GM18526 (cell line): Measurements from ENCODE around the gene PTH.

Experiments used
- POLR2A ChIP-seq: IDR thresholded peaks from 3 replicates; pipeline ENCODE4 v1.6.1; 2011; ENCODE audit not compliant: insufficient read length; ENCODE audit errors: extremely low read depth

PTH gene

GRCh38 chr11:13495929-13496328 lies at the start of gene PTH:
TSS of gene PTH (minus strand) at chr11:13495997. CDS start at chr11:13492855, 3,142 bp downstream.
- no peak for TF ChIP-seq POLR2A

GRCh38 chr11:13538044-13538443 lies 42.2 kb upstream of the PTH start:
- TF ChIP-seq POLR2A = no peak

GRCh38 chr11:13535819-13536218 lies 40.0 kb upstream of the PTH start:
- no peak for TF ChIP-seq POLR2A

- TF ChIP-seq POLR2A = no peak
Measured at GRCh38 chr11:13534358-13534757, 38.6 kb upstream of the PTH start.

- TF ChIP-seq POLR2A = no peak
Measured at GRCh38 chr11:13525257-13525656, 29.5 kb upstream of the PTH start.

GRCh38 chr11:13503393-13503792 lies 7.6 kb upstream of the PTH start:
- no peak for TF ChIP-seq POLR2A

GRCh38 chr11:13502492-13502891 lies 6.7 kb upstream of the PTH start:
- no peak for TF ChIP-seq POLR2A

GRCh38 chr11:13494051-13494450 lies 1.7 kb downstream of the PTH start:
- no peak for TF ChIP-seq POLR2A

GRCh38 chr11:13487661-13488030 lies 8.2 kb downstream of the PTH start:
- TF ChIP-seq POLR2A = no peak

- TF ChIP-seq POLR2A = no peak
Measured at GRCh38 chr11:13486926-13487660, 8.7 kb downstream of the PTH start.

GRCh38 chr11:13480198-13480597 lies 15.6 kb downstream of the PTH start:
- no peak for TF ChIP-seq POLR2A

GRCh38 chr11:13479688-13480087 lies 16.1 kb downstream of the PTH start:
- TF ChIP-seq POLR2A = no peak

GRCh38 chr11:13475091-13475490 lies 20.7 kb downstream of the PTH start:
- no peak for TF ChIP-seq POLR2A

GRCh38 chr11:13473013-13473722 lies 22.6 kb downstream of the PTH start:
- no peak for TF ChIP-seq POLR2A

- no peak for TF ChIP-seq POLR2A
Measured at GRCh38 chr11:13468750-13469149, 27.0 kb downstream of the PTH start.

GRCh38 chr11:13465909-13466371 lies 29.9 kb downstream of the PTH start:
- TF ChIP-seq POLR2A = no peak

GRCh38 chr11:13463779-13464290 lies 32.0 kb downstream of the PTH start:
- no peak for TF ChIP-seq POLR2A
